LHCN-M2 (cell line): Measurements from ENCODE around the gene MCAT. TPM values are rescaled to one million over a fixed set of nuclear protein-coding genes. Genes with fewer than 3 reads are reported as not detected.
A peak's percentile ranks its signal among the peaks of the same experiment; 100 is the strongest.

ENCODE experiments used
- DNase-seq: peaks from one replicate; pipeline ENCODE4 v3.0.0-alpha.2; 2012; ENCODE audit warnings: low read depth
- polyA plus RNA-seq: library from polyadenylated mRNA; unstranded; fragments of >200 nt; gene quantifications from one replicate; pipeline ENCODE4 v1.2.1, GENCODE V29; 2012; ENCODE audit warnings: missing spikeins
- total RNA-seq: library from RNA; depleted of rRNA; stranded (reverse); fragments of >200 nt; gene quantifications from 2 replicates; pipeline ENCODE4 v1.2.3, GENCODE V29; 2014; rRNA removed

MCAT gene
- total RNA-seq = 21.1 and 21.7 TPM in 2 replicates
- 14.8 TPM for polyA plus RNA-seq

DNA sequence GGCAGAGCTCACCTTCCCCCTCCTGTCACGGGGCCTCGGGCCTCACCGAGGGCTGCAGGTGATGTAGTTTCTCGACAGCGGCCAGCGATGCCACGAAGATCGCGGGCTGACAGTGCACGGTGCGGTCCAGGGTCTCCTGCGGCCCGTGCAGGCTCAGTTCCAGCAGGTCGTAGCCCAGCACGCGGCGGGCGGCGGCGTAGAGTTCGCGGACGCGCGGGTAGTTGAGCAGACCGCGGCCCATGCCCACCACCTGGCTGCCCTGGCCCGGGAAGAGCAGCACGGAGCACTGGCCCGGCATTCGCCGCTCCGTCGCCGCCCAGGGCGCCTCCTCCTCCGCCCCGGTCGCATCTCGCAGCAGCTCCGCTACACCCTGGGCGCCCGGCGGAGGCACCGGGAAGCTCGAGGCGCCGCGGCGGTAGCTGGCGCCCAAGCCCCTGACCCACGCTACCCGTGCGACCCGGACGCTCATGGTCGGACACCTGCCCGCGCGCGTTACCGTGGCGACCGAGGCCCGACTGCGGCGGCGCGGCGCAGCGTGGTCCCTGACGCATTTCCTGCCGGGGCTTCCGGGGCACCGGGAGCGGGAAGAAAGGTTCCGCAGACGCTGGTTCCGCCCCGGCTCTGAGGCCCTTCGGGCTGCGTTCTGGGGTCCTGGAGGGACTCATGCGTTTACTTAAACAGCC lies at the start of gene MCAT:
Gene MCAT (minus strand): TSS at position 519 of the 683 bp plus-strand sequence. CDS start 50 bp downstream, at position 469.
- DNase-seq = peak; percentile 74

DNA sequence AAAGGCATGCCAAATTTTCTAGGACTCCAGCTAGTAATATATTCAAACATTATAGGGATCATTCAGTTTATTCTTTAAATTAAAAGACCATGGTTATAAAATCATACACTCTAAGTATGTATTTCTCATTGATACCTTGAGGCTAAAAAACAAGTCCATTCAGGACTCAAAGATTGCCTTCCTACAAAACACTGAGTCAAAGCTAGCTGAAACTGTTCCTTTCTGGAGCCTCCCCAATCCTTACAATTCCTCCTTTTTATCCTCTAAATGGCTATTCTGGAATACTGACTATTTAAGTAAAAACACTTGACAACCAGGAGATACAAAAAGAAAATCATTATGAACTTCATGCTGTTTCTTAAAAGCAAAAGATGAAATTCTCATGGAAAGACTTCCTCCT lies 48.6 kb upstream of the MCAT start:
- DNase-seq = no peak

- DNase-seq = no peak
These were observed 45.8 kb upstream of the MCAT start for GRCh38 chr22:43188829-43189545.

- peak; percentile 88 for DNase-seq
These were observed 44.2 kb upstream of the MCAT start for GRCh38 chr22:43187171-43188099.

GRCh38 chr22:43186272-43187170 lies 43.3 kb upstream of the MCAT start, which contains the start of gene TTLL12:
Gene TTLL12, minus strand, starts transcription at chr22:43187134. Its CDS starts 65 bp downstream, at chr22:43187069.
- peak; percentile 27 for DNase-seq

- peak; percentile 21 for DNase-seq
These were observed 42.7 kb upstream of the MCAT start for GRCh38 chr22:43185860-43186261.

- peak; percentile 41 for DNase-seq
These were observed 40.5 kb upstream of the MCAT start for GRCh38 chr22:43183496-43184277.

DNA sequence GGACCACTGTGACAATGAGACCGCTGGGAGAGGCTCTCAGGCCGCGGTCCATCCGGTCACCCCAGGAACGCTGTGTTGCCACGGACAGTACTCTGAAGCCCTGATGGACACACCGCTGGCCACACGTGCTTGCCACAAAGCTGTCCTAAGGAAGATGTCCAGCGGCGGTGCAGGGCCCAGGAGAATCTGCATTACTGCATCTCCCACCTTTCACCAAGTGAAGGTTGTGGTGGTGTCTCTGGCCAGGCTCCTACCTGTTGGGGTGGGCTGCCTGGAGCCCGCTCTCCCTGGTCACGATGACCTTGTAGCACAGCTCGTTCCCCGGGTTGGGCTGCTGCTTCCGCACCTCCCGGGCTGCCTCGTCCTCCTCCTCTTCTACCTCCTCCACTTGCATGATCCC lies 39.5 kb upstream of the MCAT start:
- DNase-seq = no peak

GRCh38 chr22:43182118-43182517 lies 38.9 kb upstream of the MCAT start:
- no peak for DNase-seq

DNA sequence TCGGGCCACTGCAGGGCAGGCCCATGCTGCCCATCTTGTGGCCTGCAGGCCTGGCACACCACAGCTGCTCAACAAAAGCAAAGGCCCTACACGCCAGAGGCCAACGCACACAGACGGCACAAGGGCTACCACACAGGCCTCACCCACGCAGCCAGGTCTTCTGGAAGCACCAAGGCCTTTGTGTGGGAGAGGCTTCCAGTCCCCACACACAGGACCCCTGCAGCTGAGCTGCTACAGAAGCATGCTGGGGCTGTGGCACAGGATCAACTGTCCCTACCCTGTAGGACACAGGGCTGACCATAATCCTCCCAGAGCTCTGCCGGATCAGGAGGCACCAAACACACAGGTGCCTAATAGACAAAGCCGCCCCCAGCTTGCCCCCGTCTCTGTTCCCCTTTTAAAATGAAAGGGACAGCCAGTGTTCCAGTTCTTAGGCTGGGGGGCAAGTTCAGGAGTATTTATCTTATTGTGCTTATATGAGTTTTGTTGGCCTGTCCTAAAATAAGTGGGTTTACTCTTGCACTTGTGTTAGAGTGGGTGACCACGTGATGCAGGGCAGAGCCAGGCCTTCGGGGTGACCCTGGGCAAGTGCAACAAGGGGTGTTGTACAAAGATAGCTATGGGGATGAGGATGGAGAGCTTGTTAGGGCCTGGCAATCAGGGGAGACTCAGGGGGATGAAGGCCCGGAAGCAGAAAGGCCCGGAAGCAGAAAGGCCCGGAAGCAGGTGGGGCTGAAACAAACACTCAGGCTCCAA lies 38.3 kb upstream of the MCAT start:
- no peak for DNase-seq

GRCh38 chr22:43180670-43181069 lies 37.5 kb upstream of the MCAT start:
- DNase-seq = no peak

DNA sequence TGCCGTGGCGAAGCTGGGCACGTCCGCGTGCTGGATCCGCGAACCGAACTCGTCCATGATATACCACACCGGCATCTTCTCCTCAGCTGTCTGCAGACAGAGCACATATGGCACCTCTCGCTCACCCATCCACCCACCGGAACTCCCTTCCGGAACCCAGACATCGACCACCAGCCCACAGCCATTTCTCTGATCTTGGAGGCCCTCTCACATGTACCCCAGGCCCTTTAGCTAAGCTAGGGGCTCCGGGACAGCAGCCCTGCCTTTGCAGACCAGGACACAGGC lies 36.7 kb upstream of the MCAT start:
- DNase-seq = no peak

GRCh38 chr22:43179146-43179910 lies 36.1 kb upstream of the MCAT start:
- DNase-seq = no peak

DNA sequence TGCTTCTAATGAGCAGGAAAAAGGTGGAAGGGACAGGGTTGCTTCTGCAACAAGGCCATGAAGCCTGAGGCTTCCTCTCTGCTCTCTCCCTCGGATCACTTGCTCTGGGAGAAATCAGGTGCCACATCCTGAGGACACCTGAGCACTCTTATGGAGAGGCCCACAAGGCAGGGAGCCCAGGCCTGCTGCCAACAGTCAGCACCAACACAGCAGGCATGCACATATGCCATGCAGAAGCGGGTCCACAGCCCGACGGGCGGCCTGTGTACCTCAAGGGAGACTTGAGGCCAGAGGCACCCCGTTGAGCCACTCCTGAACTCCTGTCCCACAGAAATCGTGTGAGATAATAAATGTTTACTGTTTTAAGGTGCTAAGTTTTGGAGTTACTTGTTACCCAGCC lies 34.3 kb upstream of the MCAT start:
- DNase-seq = no peak

DNA sequence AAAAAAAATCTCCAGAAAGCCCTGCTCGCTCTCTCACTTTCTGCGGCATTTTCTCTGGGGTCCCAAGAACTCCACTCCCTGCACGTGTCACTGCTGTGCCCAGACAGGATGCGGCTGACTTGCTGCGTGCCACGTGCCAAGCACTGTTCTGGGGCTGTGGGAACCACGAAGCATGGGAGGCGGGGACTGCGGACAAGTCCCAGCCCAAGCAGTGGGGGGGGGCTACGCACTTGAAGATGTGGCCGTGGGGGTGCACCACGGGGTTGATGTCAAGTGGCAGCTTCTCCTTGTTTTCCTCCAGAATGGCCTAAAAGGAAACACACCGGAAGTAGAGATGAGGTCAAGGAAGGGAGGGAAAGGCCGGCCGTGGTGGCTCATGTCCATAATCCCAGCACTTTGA lies 32.9 kb upstream of the MCAT start:
- DNase-seq = no peak

GRCh38 chr22:43174941-43175531 lies 31.8 kb upstream of the MCAT start:
- no peak for DNase-seq

- no peak for DNase-seq
These were observed 30.9 kb upstream of the MCAT start for GRCh38 chr22:43173976-43174720.

- no peak for DNase-seq
These were observed 30.4 kb upstream of the MCAT start for GRCh38 chr22:43173566-43173965.
